BE2C (cell line): ENCODE results near the gene TJP3.

Experiments
- DNase-seq: peaks from one replicate; pipeline ENCODE4 v3.0.0-alpha.2; 2020
- H3K27me3 ChIP-seq: fragments of 250-450 bp; sonication (Bioruptor Pico); 2 replicates; pipeline ENCODE4 v1.5.1; 2020; ENCODE audit warnings: mild to moderate bottlenecking
- H3K36me3 ChIP-seq: fragments of 250-450 bp; sonication (Bioruptor Pico); 2 replicates; pipeline ENCODE4 v1.5.1; 2020; ENCODE audit warnings: mild to moderate bottlenecking
- H3K4me1 ChIP-seq: fragments of 250-450 bp; sonication (Bioruptor Pico); 2 replicates; pipeline ENCODE4 v1.5.1; 2020
- H3K4me3 ChIP-seq: 2 replicates; pipeline ENCODE4 v1.5.1; 2011; ENCODE audit warnings: low read depth, low read length
- H3K9me3 ChIP-seq: fragments of 250-450 bp; sonication (Bioruptor Pico); 2 replicates; pipeline ENCODE4 v1.5.1; 2020
- CTCF ChIP-seq: IDR thresholded peaks from 2 replicates; pipeline ENCODE4 v1.5.1; 2012; ENCODE audit warnings: mild to moderate bottlenecking, low read depth, low read length

TJP3 gene

GRCh38 chr19:3701200-3701599 lies 7.0 kb upstream of the TJP3 start:
- Histone ChIP-seq H3K9me3 (no peaks in the 10 kb centered on the region), H3K27me3 (no peaks in the 10 kb centered on the region; the same call in 1 of the 2 replicates), H3K36me3 (no peaks in the 10 kb centered on the region), H3K4me1 (no peaks in the 10 kb centered on the region), H3K4me3 (no peak overlapping the region)
- DNase-seq: no peak
- TF ChIP-seq CTCF: no peak

GRCh38 chr19:3707868-3708206 lies 347 bp upstream of the TJP3 start:
- Histone ChIP-seq H3K36me3 (no peaks in the 10 kb centered on the region), H3K4me3 (no peak overlapping the region), H3K9me3 (no peaks in the 10 kb centered on the region), H3K27me3 (peaks cover 42% of the 10 kb centered on the region), H3K4me1 (no peaks in the 10 kb centered on the region)
- no peak for TF ChIP-seq CTCF
- DNase-seq: no peak

- TF ChIP-seq CTCF: no peak
- H3K9me3 ChIP-seq: no peaks in the 10 kb centered on the region
- H3K4me1 ChIP-seq: no peaks in the 10 kb centered on the region
- no peaks in the 10 kb centered on the region for H3K36me3 ChIP-seq
- peaks cover 47% of the 10 kb centered on the region for H3K27me3 ChIP-seq
- no peak overlapping the region for H3K4me3 ChIP-seq
- DNase-seq: no peak
These were observed 2.2 kb downstream of the TJP3 start for GRCh38 chr19:3710265-3710812.

- TF ChIP-seq CTCF: no peak
- Histone ChIP-seq H3K27me3 (peaks cover 41% of the 10 kb centered on the region), H3K4me1 (no peaks in the 10 kb centered on the region)
These were observed 4.8 kb downstream of the TJP3 start for GRCh38 chr19:3712663-3713611.

GRCh38 chr19:3716147-3716668 lies 8.0 kb downstream of the TJP3 start:
- Histone ChIP-seq H3K27me3 (peaks cover 18% of the 10 kb centered on the region), H3K4me1 (no peaks in the 10 kb centered on the region), H3K36me3 (no peaks in the 10 kb centered on the region), H3K9me3 (no peaks in the 10 kb centered on the region), H3K4me3 (no peak overlapping the region)
- TF ChIP-seq CTCF: no peak
- DNase-seq: no peak

More at GRCh38 chr19:3712663-3713611, 4.8 kb downstream of the TJP3 start:
- Histone ChIP-seq H3K9me3 (no peaks in the 10 kb centered on the region), H3K4me3 (no peak overlapping the region), H3K36me3 (no peaks in the 10 kb centered on the region)
- no peak for DNase-seq

- H3K4me1 ChIP-seq: no peaks in the 10 kb centered on the region
- H3K9me3 ChIP-seq: no peaks in the 10 kb centered on the region
- H3K27me3 ChIP-seq: peaks cover 22% of the 10 kb centered on the region
- TF ChIP-seq CTCF: no peak
- H3K4me3 ChIP-seq: no peak overlapping the region
- no peaks in the 10 kb centered on the region for H3K36me3 ChIP-seq
- DNase-seq: no peak
These were observed 11.7 kb downstream of the TJP3 start for GRCh38 chr19:3719868-3720267.
